H1 (cell line): ENCODE measurements around the gene INPP5E. TPM values are rescaled to one million over a fixed set of nuclear protein-coding genes. Genes with fewer than 3 reads are reported as not detected.

ENCODE experiments used
- CTCF ChIA-PET: fragments of 300-600 bp; sonication (Branson Sonifier 250); formaldehyde crosslinking; loops from one replicate; lab custom pipeline; 2021; ENCODE audit not compliant: partially characterized antibody; lab: Charles Lee
- POLR2A ChIA-PET: fragments of 300-600 bp; sonication (Branson Sonifier 250); formaldehyde crosslinking; loops from one replicate; lab custom pipeline; 2021; ENCODE audit warnings: inconsistent platforms; ENCODE audit not compliant: partially characterized antibody; lab: Charles Lee
- DNase-seq, 2 experiments: peaks; one replicate each; pipeline versions ENCODE4 v3.0.0 to v3.0.0-alpha.2; 2010 to 2022; ENCODE audit warnings: low spot score in 2 of 2, low read depth in 1 of 2, mixed read lengths in 1 of 2
- FAIRE-seq: peaks from 2 replicates; lab custom pipeline; 2011; peaks lifted over from hg19 to GRCh38; lab: Jason Lieb, UNC
- H2AFZ ChIP-seq: 2 replicates; pipeline ENCODE4 v1.8.1; 2012; ENCODE audit warnings: low read length, inconsistent platforms
- H2AK5ac ChIP-seq: 2 replicates; pipeline ENCODE4 v1.6.1; 2013; ENCODE audit warnings: low read depth, low read length
- H2BK120ac ChIP-seq: replicated peaks from 2 replicates; pipeline ENCODE3; 2013; ENCODE audit warnings: low read depth, low read length, inconsistent platforms
- H2BK12ac ChIP-seq: 2 replicates; pipeline ENCODE4 v1.6.1; 2013; ENCODE audit warnings: low read depth, low read length
- H2BK15ac ChIP-seq: 2 replicates; pipeline ENCODE4 v1.6.1; 2013; ENCODE audit warnings: low read length
- H2BK20ac ChIP-seq: 2 replicates; pipeline ENCODE4 v1.6.1; 2013; ENCODE audit warnings: low read length
- H2BK5ac ChIP-seq: 2 replicates; pipeline ENCODE4 v1.6.1; 2013; ENCODE audit warnings: low read depth, low read length
- H3K14ac ChIP-seq: 2 replicates; pipeline ENCODE4 v1.6.1; 2013; ENCODE audit warnings: inconsistent platforms; ENCODE audit not compliant: insufficient read length
- H3K18ac ChIP-seq: 2 replicates; pipeline ENCODE4 v1.6.1; 2013; ENCODE audit warnings: low read length; ENCODE audit errors: extremely low read depth
- H3K23ac ChIP-seq: 2 replicates; pipeline ENCODE4 v1.6.1; 2013; ENCODE audit warnings: inconsistent platforms; ENCODE audit not compliant: insufficient read length
- H3K23me2 ChIP-seq: 2 replicates; pipeline ENCODE4 v1.6.1; 2013; ENCODE audit warnings: low read depth, low read length
- H3K27ac ChIP-seq: 2 replicates; pipeline ENCODE4 v1.6.1; 2011; ENCODE audit warnings: low read depth, low read length, inconsistent platforms
- H3K27me3 ChIP-seq, 4 experiments: replicated peaks in 1 of 4; 1 replicate in 1 of 4; 2 replicates in 3 of 4; pipeline versions ENCODE4 v1.6.1 to v1.8.1; 2011 to 2013; ENCODE audit warnings: low read length in 3 of 4, mild to moderate bottlenecking in 3 of 4, inconsistent platforms in 2 of 4, mixed read lengths in 2 of 4, moderate library complexity in 1 of 4; ENCODE audit not compliant: control insufficient read depth in 3 of 4, insufficient read depth in 3 of 4; ENCODE audit errors: extremely low read depth in 1 of 4
- H3K36me3 ChIP-seq, 4 experiments: 2 replicates each; pipeline versions ENCODE4 v1.6.1 to v1.8.1; 2011 to 2013; ENCODE audit warnings: mild to moderate bottlenecking in 4 of 4, low read length in 3 of 4, moderate library complexity in 2 of 4, control low read depth in 1 of 4, inconsistent platforms in 1 of 4; ENCODE audit not compliant: insufficient read depth in 4 of 4, control insufficient read depth in 2 of 4
- H3K4ac ChIP-seq: replicated peaks from 2 replicates; pipeline ENCODE3; 2013; ENCODE audit warnings: low read length, low read depth, mixed read lengths, inconsistent platforms; ENCODE audit not compliant: insufficient read length
- H3K4me1 ChIP-seq, 4 experiments: replicated peaks in 1 of 4; 1 replicate in 1 of 4; 2 replicates in 3 of 4; pipeline versions ENCODE4 v1.6.1 to v1.8.1; 2011 to 2013; ENCODE audit warnings: low read length in 3 of 4, inconsistent platforms in 2 of 4, mixed read lengths in 1 of 4; ENCODE audit not compliant: insufficient read depth in 4 of 4, control insufficient read depth in 3 of 4
- H3K4me2 ChIP-seq, 2 experiments: 2 replicates each; pipeline versions ENCODE4 v1.6.1 to v1.8.1; 2011 to 2013; ENCODE audit warnings: low read depth in 2 of 2, low read length in 2 of 2, control low read depth in 1 of 2, inconsistent platforms in 1 of 2, mild to moderate bottlenecking in 1 of 2; ENCODE audit not compliant: insufficient read depth in 1 of 2
- H3K4me3 ChIP-seq, 4 experiments: fragments of 200-600, 300-600 bp in 1 of 4; sonication (generic), shearing (Covaris generic), sonication (Bioruptor Twin) in 1 of 4; 2 replicates each; pipeline versions ENCODE4 v1.5.1 to v1.8.1; 2011 to 2016; ENCODE audit warnings: low read length in 4 of 4, low read depth in 3 of 4, control low read depth in 2 of 4, inconsistent platforms in 2 of 4, mild to moderate bottlenecking in 2 of 4, mixed read lengths in 1 of 4, moderate library complexity in 1 of 4; ENCODE audit not compliant: insufficient read depth in 2 of 4; ENCODE audit errors: extremely low read depth in 1 of 4
- H3K56ac ChIP-seq: replicated peaks from 2 replicates; pipeline ENCODE3; 2013; ENCODE audit warnings: low read depth, mild to moderate bottlenecking, mixed read lengths, low read length, inconsistent platforms; ENCODE audit not compliant: insufficient read length
- H3K79me1 ChIP-seq: 2 replicates; pipeline ENCODE4 v1.6.1; 2013; ENCODE audit warnings: low read depth, low read length, control low read depth
- H3K79me2 ChIP-seq, 2 experiments: 2 replicates each; pipeline versions ENCODE4 v1.6.1 to v1.8.1; 2012 to 2013; ENCODE audit warnings: low read length in 2 of 2, mild to moderate bottlenecking in 2 of 2, inconsistent platforms in 1 of 2; ENCODE audit not compliant: insufficient read depth in 2 of 2, control insufficient read depth in 1 of 2
- H3K9ac ChIP-seq, 4 experiments: replicated peaks in 1 of 4; 1 replicate in 1 of 4; 2 replicates in 3 of 4; pipeline versions ENCODE4 v1.6.1 to v1.8.1; 2011 to 2013; ENCODE audit warnings: low read depth in 3 of 4, low read length in 3 of 4, control low read depth in 2 of 4, mild to moderate bottlenecking in 2 of 4, moderate library complexity in 2 of 4, inconsistent platforms in 1 of 4; ENCODE audit errors: extremely low read depth in 1 of 4
- H3K9me3 ChIP-seq, 2 experiments: 2 replicates each; pipeline versions ENCODE4 v1.6.1 to v1.8.1; 2012 to 2013; ENCODE audit warnings: mild to moderate bottlenecking in 2 of 2, moderate library complexity in 2 of 2, control low read depth in 1 of 2, inconsistent platforms in 1 of 2, low read depth in 1 of 2, low read length in 1 of 2, mixed read lengths in 1 of 2; ENCODE audit not compliant: insufficient read depth in 2 of 2
- H4K20me1 ChIP-seq, 2 experiments: replicated peaks in 1 of 2; 2 replicates each; pipeline versions ENCODE3 to v1.8.1; 2011 to 2013; ENCODE audit warnings: inconsistent platforms in 2 of 2, low read length in 2 of 2, mild to moderate bottlenecking in 1 of 2; ENCODE audit not compliant: insufficient read depth in 2 of 2, control insufficient read depth in 1 of 2
- H4K5ac ChIP-seq: 2 replicates; pipeline ENCODE4 v1.6.1; 2013; ENCODE audit warnings: low read length, low read depth, mixed read lengths, inconsistent platforms; ENCODE audit not compliant: insufficient read length
- H4K8ac ChIP-seq: 2 replicates; pipeline ENCODE4 v1.8.0; 2013; ENCODE audit warnings: mild to moderate bottlenecking, moderate library complexity, low read length, inconsistent platforms; ENCODE audit not compliant: insufficient read depth; ENCODE audit errors: extremely low read depth
- H4K91ac ChIP-seq: replicated peaks from 2 replicates; pipeline ENCODE3; 2013; ENCODE audit warnings: low read length, mixed read lengths, inconsistent platforms; ENCODE audit not compliant: insufficient read length
- GTF2F1 ChIP-seq: IDR thresholded peaks from 2 replicates; pipeline ENCODE4 v1.6.1; 2012; ENCODE audit warnings: low read depth, low read length, improper control_type of control experiment, borderline replicate concordance
- JUN ChIP-seq: IDR thresholded peaks from 2 replicates; pipeline ENCODE4 v1.6.1; 2011; ENCODE audit warnings: low read depth, mild to moderate bottlenecking, improper control_type of control experiment, low read length
- JUND ChIP-seq: IDR thresholded peaks from 2 replicates; pipeline ENCODE4 v1.6.1; 2011; ENCODE audit warnings: mild to moderate bottlenecking, improper control_type of control experiment, low read length
- KDM1A ChIP-seq: fragments of 200-600, 300-600 bp; sonication (generic); IDR thresholded peaks from 2 replicates; pipeline ENCODE4 v1.7.1; 2016; ENCODE audit warnings: mild to moderate bottlenecking, low read length, borderline replicate concordance
- MAX ChIP-seq: IDR thresholded peaks from 2 replicates; pipeline ENCODE4 v1.6.1; 2012; ENCODE audit warnings: inconsistent platforms
- PHF8 ChIP-seq: fragments of 200-600 bp; sonication (generic); conservative IDR thresholded peaks from 2 replicates; pipeline ENCODE4 v1.7.1; 2012; ENCODE audit warnings: low read depth, mild to moderate bottlenecking, inconsistent platforms, low read length, moderate library complexity
- POLR2A ChIP-seq, 2 experiments: IDR thresholded peaks; 1 replicate in 1 of 2; 2 replicates in 1 of 2; pipeline ENCODE4 v1.6.1; 2011; ENCODE audit warnings: low read depth in 2 of 2, low read length in 2 of 2, mild to moderate bottlenecking in 2 of 2; ENCODE audit errors: control extremely low read depth in 1 of 2
- RNF2 ChIP-seq: fragments of 200-900, 300-1000 bp; sonication (generic); IDR thresholded peaks from 2 replicates; pipeline ENCODE4 v1.7.1; 2016; ENCODE audit warnings: borderline replicate concordance, low read depth, mild to moderate bottlenecking, antibody characterized with exemption, low read length; ENCODE audit not compliant: poor library complexity, severe bottlenecking; ENCODE audit errors: missing control alignments
- SAP30 ChIP-seq: fragments of 300-600 bp; sonication (generic); IDR thresholded peaks from 2 replicates; pipeline ENCODE4 v1.7.1; 2012; ENCODE audit warnings: low read length, moderate library complexity, mild to moderate bottlenecking, inconsistent platforms; ENCODE audit not compliant: insufficient read depth, insufficient replicate concordance
- SP4 ChIP-seq: IDR thresholded peaks from 2 replicates; pipeline ENCODE4 v1.6.1; 2012; ENCODE audit warnings: low read length, inconsistent platforms
- TAF1 ChIP-seq: IDR thresholded peaks from 2 replicates; pipeline ENCODE4 v1.6.1; 2011; ENCODE audit warnings: mild to moderate bottlenecking, low read depth, low read length
- TAF7 ChIP-seq: optimal IDR thresholded peaks from 2 replicates; pipeline ENCODE3; 2011; ENCODE audit warnings: low read depth, mild to moderate bottlenecking, inconsistent platforms, low read length, moderate library complexity, borderline replicate concordance
- TEAD4 ChIP-seq: IDR thresholded peaks from 2 replicates; pipeline ENCODE4 v1.6.1; 2012; ENCODE audit warnings: low read depth, low read length, inconsistent platforms, mixed read lengths
- WGBS, 2 experiments: shearing (Covaris generic) in 1 of 2; methylation state at CpG; one replicate each; pipeline versions ENCODE4 v1.1.6 to v1.1.7; 2013 to 2015; ENCODE audit warnings: low lambda C conversion rate in 2 of 2, mixed read lengths in 2 of 2, inconsistent platforms in 1 of 2, low coverage in 1 of 2, missing lambda C conversion rate in 1 of 2; ENCODE audit not compliant: insufficient replicate concordance in 2 of 2, insufficient coverage in 1 of 2, insufficient read length in 1 of 2; ENCODE audit errors: extremely low coverage in 1 of 2, missing lambda C conversion rate in 1 of 2; 5-methylcytosine and 5-hydroxymethylcytosine counted together
- polyA plus RNA-seq, 7 experiments: library from polyadenylated mRNA; depleted of rRNA in 3 of 7; stranded (reverse) in 5 of 7; unstranded in 2 of 7; fragments of >200 nt in 5 of 7; fragments of 200-250 nt in 2 of 7; gene quantifications; 1 replicate in 5 of 7; 2 replicates in 1 of 7; 4 replicates in 1 of 7; pipeline versions ENCODE4 v1.2.1 to v1.2.3, GENCODE V29; 2011 to 2013; ENCODE audit warnings: missing spikeins in 2 of 7, mixed read lengths in 2 of 7
- total RNA-seq: library from RNA; stranded (reverse); fragmentation: NEBNext Ultra II Directional; extraction: Animal tissue kit (Norgen Biotek cat#: 25700); gene quantifications from 2 replicates; pipeline ENCODE4 v1.2.1, GENCODE V29; 2021

The INPP5E gene
- total and polyA plus RNA-seq, 2 of the 8 experiments (the other 6 are each of a cell fraction or from before 2014, with no cell fraction given) = 8.7 to 11.3 TPM

- H3K9ac ChIP-seq = no peak overlapping the region
- TF ChIP-seq MAX (no peak), SAP30 (no peak), RNF2 (no peak), TEAD4 (no peak), POLR2A (IDR thresholded peaks at IDR 0.05; ENCODE audit: control extremely low read depth in 1 of 2, low read depth in 2 of 2, low read length in 2 of 2) (no peak), KDM1A (no peak), TAF7 (no peak), SP4 (no peak), JUND (no peak), TAF1 (no peak), GTF2F1 (no peak), JUN (no peak), PHF8 (no peak)
Observed at GRCh38 chr9:136380381-136380780, 59.3 kb downstream of the INPP5E start.

More at GRCh38 chr9:136380381-136380780, 59.3 kb downstream of the INPP5E start:
- no peak for FAIRE-seq
- CTCF ChIA-PET = interaction anchor here (1.0 to 2.2 kb wide), 4 partner anchors 9 to 68 kb away, joined by 3 to 10 read pairs (median 3); no protein-coding TSS in a partner anchor
- Histone ChIP-seq H2BK15ac (no peak overlapping the region), H3K56ac (no peak overlapping the region), H3K4me1 (no peaks in the 10 kb centered on the region), H3K27ac (no peak overlapping the region), H3K18ac (no peak overlapping the region), H4K8ac (no peak overlapping the region), H3K4ac (no peak overlapping the region), H3K4me2 (no peak overlapping the region), H2AK5ac (no peak overlapping the region), H3K23ac (no peak overlapping the region), H3K9me3 (no peaks in the 10 kb centered on the region), H3K79me1 (no peaks in the 10 kb centered on the region; the same call in 1 of the 2 replicates), H4K20me1 (peaks cover 7 to 16% of the 10 kb centered on the region in 2 experiments), H3K79me2 (no peaks in the 10 kb centered on the region), H3K23me2 (no peaks in the 10 kb centered on the region), H3K27me3 (no peaks in the 10 kb centered on the region), H3K36me3 (peaks cover 6 to 60% (median 28%) of the 10 kb centered on the region in 4 experiments; a peak in 7 of 8 replicates), H2BK12ac (no peak overlapping the region), H4K5ac (no peak overlapping the region), H3K14ac (no peak overlapping the region), H2BK20ac (no peak overlapping the region), H2BK5ac (no peak overlapping the region), H2BK120ac (no peak overlapping the region), H4K91ac (no peak overlapping the region), H2AFZ (no peak overlapping the region), H3K4me3 (no peak overlapping the region)
- no peak for DNase-seq
- POLR2A ChIA-PET = interaction anchor here (1.0 to 14.0 kb wide), 10 partner anchors 7 to 59 kb away, joined by 3 to 139 read pairs (median 5); partner anchors contain the start of genes CARD9, DNLZ, INPP5E and SNAPC4
- 96% methylated on average over 17 of the region's 17 CpGs; no CpG with 5 or more reads in 1 of the 2 experiments for WGBS, 2 experiments
